Uterus (tissue), 4 donors: Measurements from ENCODE around the gene PRUNE2. TPM values are rescaled to one million over a fixed set of nuclear protein-coding genes. Genes with fewer than 3 reads are reported as not detected.
"Not testable (repeated sequence)": the region's sequence is repeated elsewhere in the genome, so short reads cannot be mapped to it uniquely, and the experiment has no call there.

Experiments used
- DNase-seq, 2 donors: peaks; one replicate each; pipeline ENCODE4 v3.0.0-alpha.2; 2019 to 2020
- H3K27ac ChIP-seq, 2 donors: fragments of 200-600 bp; sonication (generic); 1 replicate in 1 of 2; 2 replicates in 1 of 2; pipeline ENCODE4 v1.5.1; 2016 to 2018
- H3K27me3 ChIP-seq, 2 donors: fragments of 200-600 bp; sonication (generic); one replicate each; pipeline ENCODE4 v1.5.1; 2018 to 2019; ENCODE audit warnings: control low read depth in 1 of 2
- H3K36me3 ChIP-seq, 2 donors: fragments of 200-600 bp; sonication (generic); one replicate each; pipeline ENCODE4 v1.5.1; 2019; ENCODE audit warnings: control low read depth in 1 of 2
- H3K4me1 ChIP-seq, 2 donors: fragments of 200-600 bp; sonication (generic); one replicate each; pipeline ENCODE4 v1.5.1; 2018 to 2019; ENCODE audit warnings: control low read depth in 1 of 2
- H3K4me3 ChIP-seq, 2 donors: fragments of 200-600 bp; sonication (generic); 1 replicate in 1 of 2; 2 replicates in 1 of 2; pipeline ENCODE4 v1.5.1; 2018 to 2019; ENCODE audit warnings: mild to moderate bottlenecking in 1 of 2
- H3K9me3 ChIP-seq, 2 donors: fragments of 200-600 bp; sonication (generic); one replicate each; pipeline ENCODE4 v1.5.1; 2019; ENCODE audit warnings: control low read depth in 1 of 2
- POLR2A ChIP-seq, 2 donors: fragments of 450-650 bp; IDR thresholded peaks; one replicate each; pipeline ENCODE4 v1.6.1; 2016; ENCODE audit warnings: antibody characterized with exemption in 2 of 2, mild to moderate bottlenecking in 1 of 2, moderate library complexity in 1 of 2
- intact Hi-C: fragments of 100-400 bp; cut with DNase I; formaldehyde crosslinking; loops from one replicate; pipeline ENCODE4 v1.15.1; 2023; ENCODE audit warnings: low total_unique reads
- total RNA-seq, 4 donors: library from RNA; depleted of rRNA in 3 of 4; stranded (reverse); fragments of >200 nt in 3 of 4; gene quantifications; one replicate each; pipeline versions ENCODE4 v1.1.0 to v1.2.4, GENCODE V29; 2014 to 2023
- TF ChIP-seq, protein P1 (sequence below), 4 experiments: fragments of 200-600 bp in 2 of 4; fragments of 450-650 bp in 2 of 4; sonication (generic) in 2 of 4; IDR thresholded peaks; one replicate each; pipeline ENCODE4 v1.5.1; 2016 to 2019; ENCODE audit warnings: antibody characterized with exemption in 4 of 4, mild to moderate bottlenecking in 2 of 4, moderate library complexity in 1 of 4
- donor health status: DM: yes; HTN: yes; CAD: no.

PRUNE2 gene
- total RNA-seq, 4 donors from 2014 or later, result 51.4 to 187 (median 97.1) TPM

DNA sequence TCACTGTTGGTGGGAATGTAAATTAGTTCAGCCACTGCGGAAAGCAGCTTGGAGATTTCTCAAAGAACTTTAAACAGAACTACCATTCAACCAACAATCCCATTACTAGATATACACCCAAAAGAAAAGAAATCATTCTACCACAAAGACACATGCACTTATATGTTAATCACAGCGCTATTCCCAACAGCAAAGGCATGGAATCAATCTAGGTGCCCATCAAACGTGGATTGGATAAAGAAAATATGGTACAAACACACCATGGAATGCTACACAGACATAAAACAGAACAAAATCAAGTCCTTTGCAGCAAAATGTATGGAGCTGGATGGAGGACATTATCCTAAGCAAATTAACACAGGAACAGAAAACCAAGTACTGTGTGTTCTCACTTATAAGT lies 42.1 kb downstream of the PRUNE2 start:
- TF ChIP-seq POLR2A (IDR thresholded peaks at IDR 0.05), result no peak
- TF ChIP-seq, protein P1, sequence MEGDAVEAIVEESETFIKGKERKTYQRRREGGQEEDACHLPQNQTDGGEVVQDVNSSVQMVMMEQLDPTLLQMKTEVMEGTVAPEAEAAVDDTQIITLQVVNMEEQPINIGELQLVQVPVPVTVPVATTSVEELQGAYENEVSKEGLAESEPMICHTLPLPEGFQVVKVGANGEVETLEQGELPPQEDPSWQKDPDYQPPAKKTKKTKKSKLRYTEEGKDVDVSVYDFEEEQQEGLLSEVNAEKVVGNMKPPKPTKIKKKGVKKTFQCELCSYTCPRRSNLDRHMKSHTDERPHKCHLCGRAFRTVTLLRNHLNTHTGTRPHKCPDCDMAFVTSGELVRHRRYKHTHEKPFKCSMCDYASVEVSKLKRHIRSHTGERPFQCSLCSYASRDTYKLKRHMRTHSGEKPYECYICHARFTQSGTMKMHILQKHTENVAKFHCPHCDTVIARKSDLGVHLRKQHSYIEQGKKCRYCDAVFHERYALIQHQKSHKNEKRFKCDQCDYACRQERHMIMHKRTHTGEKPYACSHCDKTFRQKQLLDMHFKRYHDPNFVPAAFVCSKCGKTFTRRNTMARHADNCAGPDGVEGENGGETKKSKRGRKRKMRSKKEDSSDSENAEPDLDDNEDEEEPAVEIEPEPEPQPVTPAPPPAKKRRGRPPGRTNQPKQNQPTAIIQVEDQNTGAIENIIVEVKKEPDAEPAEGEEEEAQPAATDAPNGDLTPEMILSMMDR (IDR thresholded peaks at IDR 0.05), result no peak
- no peaks in the 10 kb centered on the region for H3K9me3 ChIP-seq
- peak overlapping the region in 1 of 2 donors; percentile 29 for H3K27ac ChIP-seq
- intact Hi-C loops, result no loop called here
- no peak for DNase-seq
- H3K27me3 ChIP-seq, result no peaks in the 10 kb centered on the region
- no peaks in the 10 kb centered on the region for H3K36me3 ChIP-seq
- H3K4me3 ChIP-seq, result no peak overlapping the region
- peaks cover 7 to 11% of the 10 kb centered on the region in 2 donors for H3K4me1 ChIP-seq

DNA sequence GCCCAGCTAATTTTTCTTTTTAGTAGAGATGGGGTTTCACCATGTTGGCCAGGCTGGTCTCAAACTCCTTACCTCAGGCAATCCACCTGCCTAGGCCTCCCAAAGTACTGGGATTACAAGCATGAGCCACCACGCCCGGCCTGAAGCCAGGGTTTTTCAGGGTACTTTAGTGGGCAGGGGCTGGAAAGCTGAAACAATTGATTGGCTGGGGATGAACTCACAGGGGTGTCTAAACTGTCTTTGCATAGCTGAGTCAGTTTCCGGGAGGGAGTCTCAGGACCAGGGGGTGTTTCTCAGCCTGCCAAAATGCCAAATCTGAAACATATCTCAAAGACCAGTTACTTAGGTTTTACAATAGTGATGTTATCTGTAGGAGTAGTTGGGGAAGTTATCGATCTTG lies 46.1 kb downstream of the PRUNE2 start:
- no peak for DNase-seq
- intact Hi-C loops, result no loop called here
- H3K9me3 ChIP-seq, result no peaks in the 10 kb centered on the region
- H3K36me3 ChIP-seq, result no peaks in the 10 kb centered on the region
- H3K27me3 ChIP-seq, result no peaks in the 10 kb centered on the region
- no peak overlapping the region for H3K4me3 ChIP-seq
- no peak overlapping the region for H3K27ac ChIP-seq
- TF ChIP-seq, protein P1 (IDR thresholded peaks at IDR 0.05), result no peak
- TF ChIP-seq POLR2A (IDR thresholded peaks at IDR 0.05), result no peak
- peaks cover 0 to 6% of the 10 kb centered on the region in 2 donors for H3K4me1 ChIP-seq

DNA sequence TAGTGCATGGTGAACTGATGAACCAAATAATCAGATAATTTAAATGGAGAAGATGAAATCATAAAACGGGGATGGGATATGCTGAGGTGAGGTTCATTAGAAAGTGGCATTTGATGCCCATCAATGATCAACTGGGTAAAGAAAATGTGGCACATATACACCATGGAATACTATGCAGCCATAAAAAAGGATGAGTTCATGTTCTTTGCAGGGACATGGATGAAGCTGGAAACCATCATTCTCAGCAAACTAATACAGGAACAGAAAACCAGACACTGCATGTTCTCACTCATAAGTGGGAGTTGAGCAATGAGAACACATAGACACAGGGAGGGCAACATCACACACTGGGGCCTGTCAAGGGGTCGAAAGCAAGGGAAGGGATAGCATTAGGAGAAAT lies 47.7 kb downstream of the PRUNE2 start:
- intact Hi-C loops, H3K36me3 ChIP-seq, H3K9me3 ChIP-seq, DNase-seq, H3K4me3 ChIP-seq, H3K27ac ChIP-seq, H3K4me1 ChIP-seq, H3K27me3 ChIP-seq: not testable (repeated sequence)

DNA sequence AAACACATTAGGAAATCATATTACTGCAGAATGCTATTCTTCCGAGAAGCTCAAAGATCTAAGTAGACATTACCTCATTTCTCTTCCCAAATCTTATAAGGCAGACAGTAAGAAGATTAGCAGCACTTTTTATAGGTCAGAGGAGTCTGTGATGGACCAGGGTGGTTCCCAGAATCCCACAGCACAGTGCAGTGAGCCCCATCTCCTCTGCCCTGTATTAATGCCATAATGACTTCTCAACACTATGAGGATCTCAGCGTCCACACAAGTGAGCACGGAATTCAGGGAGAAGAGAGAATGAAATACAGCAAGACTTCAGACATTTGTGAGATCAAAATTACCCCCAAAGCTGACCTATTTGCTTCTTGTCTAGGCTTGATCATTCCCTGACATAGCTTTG lies 49.9 kb downstream of the PRUNE2 start:
- intact Hi-C loops, result no loop called here
- Histone ChIP-seq H3K4me3 (no peak overlapping the region), H3K4me1 (no peaks in the 10 kb centered on the region), H3K36me3 (no peaks in the 10 kb centered on the region), H3K9me3 (no peaks in the 10 kb centered on the region), H3K27ac (no peak overlapping the region), H3K27me3 (no peaks in the 10 kb centered on the region)
- no peak for DNase-seq
- TF ChIP-seq, protein P1 (IDR thresholded peaks at IDR 0.05), result no peak
- no peak for TF ChIP-seq POLR2A (IDR thresholded peaks at IDR 0.05)

DNA sequence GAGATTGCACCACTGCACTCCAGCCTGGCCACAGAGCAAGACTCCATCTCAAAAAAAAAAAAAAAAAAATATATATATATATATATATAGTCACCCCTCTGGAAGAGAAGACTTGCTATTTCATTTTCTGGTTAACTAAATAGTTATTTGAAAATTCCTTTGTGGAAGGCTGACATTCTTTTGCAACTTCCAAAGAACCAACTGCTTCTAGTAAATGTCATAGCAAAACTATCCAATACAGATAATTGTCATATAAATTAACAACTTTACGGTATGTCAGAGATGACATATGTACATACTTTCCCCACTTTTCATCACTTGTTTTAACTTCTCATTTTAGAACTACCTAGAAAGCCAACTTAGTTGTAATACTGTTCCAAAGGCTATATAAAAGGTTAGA lies 50.9 kb downstream of the PRUNE2 start:
- TF ChIP-seq, protein P1 (IDR thresholded peaks at IDR 0.05), result no peak
- no peak for TF ChIP-seq POLR2A (IDR thresholded peaks at IDR 0.05)
- Histone ChIP-seq H3K27ac (no peak overlapping the region), H3K36me3 (no peaks in the 10 kb centered on the region), H3K9me3 (no peaks in the 10 kb centered on the region), H3K4me1 (no peaks in the 10 kb centered on the region), H3K4me3 (no peak overlapping the region), H3K27me3 (no peaks in the 10 kb centered on the region)
- DNase-seq, result no peak
- intact Hi-C loops, result no loop called here

DNA sequence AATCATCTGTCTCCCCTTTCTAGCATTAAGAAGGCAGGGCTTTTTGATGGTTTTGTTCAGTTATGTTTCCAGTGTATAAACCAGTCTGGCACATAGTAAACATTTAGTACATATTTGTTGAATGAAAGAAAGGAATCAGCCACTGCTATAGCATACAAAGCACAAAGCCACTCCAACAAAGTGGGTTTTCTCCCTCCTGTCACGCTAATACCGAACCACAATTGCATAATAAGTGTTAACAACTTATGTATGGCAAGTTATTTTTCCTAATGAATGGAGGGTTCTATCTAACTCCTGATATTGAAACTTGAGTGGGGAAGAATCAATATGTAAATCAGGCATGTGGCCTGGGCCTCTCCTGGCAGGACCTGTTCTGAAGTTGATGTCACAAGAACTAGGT lies 53.9 kb downstream of the PRUNE2 start:
- H3K27ac ChIP-seq, result no peak overlapping the region
- intact Hi-C loops, result no loop called here

More for the DNA sequence above, 53.9 kb downstream of the PRUNE2 start:
- no peaks in the 10 kb centered on the region for H3K4me1 ChIP-seq
- no peak for DNase-seq
- H3K27me3 ChIP-seq, result no peaks in the 10 kb centered on the region
- no peaks in the 10 kb centered on the region for H3K36me3 ChIP-seq
- no peak for TF ChIP-seq POLR2A (IDR thresholded peaks at IDR 0.05)
- TF ChIP-seq, protein P1 (IDR thresholded peaks at IDR 0.05), result no peak
- no peak overlapping the region for H3K4me3 ChIP-seq
- no peaks in the 10 kb centered on the region for H3K9me3 ChIP-seq
